Measurements from ENCODE around the gene SHOC2. TPM values are rescaled to one million over a fixed set of nuclear protein-coding genes. Genes with fewer than 3 reads are reported as not detected.

The SHOC2 gene
- total and polyA plus RNA-seq, 9 of the 15 experiments (the other 6 are each of a cell fraction or from before 2014, with no cell fraction given): 9.2 to 17.5 (median 14.9) TPM

DNA sequence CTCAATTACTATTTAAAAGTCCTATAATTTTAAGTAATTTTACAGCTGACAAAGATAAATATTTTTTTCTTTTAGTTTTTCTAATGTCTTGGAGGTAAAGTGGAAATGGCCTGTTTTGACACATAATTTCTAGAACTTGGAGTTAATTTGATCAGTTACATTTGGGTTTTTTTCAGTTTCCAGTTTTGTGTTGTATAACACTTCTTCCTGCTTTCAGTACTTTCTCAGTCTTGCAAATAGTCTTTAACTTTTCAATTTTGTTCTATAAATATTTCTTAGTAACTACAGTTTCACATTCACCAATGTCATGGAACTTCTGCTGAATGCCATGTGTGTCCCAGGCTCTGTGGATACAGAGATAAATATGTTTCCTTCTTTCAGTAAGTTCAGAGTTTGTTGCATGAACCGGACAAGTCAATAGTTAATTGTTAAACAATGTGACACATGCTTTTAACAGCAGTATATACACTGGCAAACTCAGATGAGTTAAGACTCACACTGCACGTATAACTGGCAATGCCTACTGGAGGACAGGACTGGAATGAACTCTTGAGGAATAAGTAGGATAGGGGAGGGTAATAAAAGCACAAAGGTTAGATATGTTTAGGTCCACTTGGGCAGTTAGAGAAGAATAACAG is 4.6 kb downstream of the SHOC2 start (continued):
- no peak for TF ChIP-seq SFPQ (IDR thresholded peaks at IDR 0.05; ENCODE audit: low read depth, low read length)

DNA sequence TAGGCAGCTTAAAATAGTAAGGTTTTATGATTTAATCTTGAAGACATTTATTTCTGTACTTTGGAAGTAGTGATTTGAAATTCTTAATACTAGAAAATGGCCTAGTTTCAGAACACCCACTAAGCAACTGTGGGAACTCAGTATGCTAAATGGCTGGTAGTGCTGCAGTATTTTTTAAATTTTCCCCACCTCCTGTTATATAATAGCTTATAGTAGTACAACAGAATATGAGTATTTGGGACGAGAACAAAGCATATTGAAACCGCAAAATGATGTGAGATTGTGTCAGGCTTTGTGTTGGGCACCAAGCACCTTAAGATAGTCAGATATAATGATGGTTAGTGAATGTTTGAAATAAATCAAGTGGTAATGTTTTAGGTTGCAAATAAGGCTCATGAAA is 8.1 kb downstream of the SHOC2 start:
- Histone ChIP-seq H3K4me2 (ENCODE audit: insufficient read depth, low read length) (no peak overlapping the region), H2AFZ (ENCODE audit: low read depth, low read length) (no peak overlapping the region), H3K9me1 (ENCODE audit: control insufficient read depth, insufficient read depth, low read length) (no peaks in the 10 kb centered on the region), H3K4me1 (replicated peaks in 1 of 2; ENCODE audit: control insufficient read depth in 2 of 2, insufficient read depth in 2 of 2, low read length in 2 of 2) (peaks cover 0 to 9% of the 10 kb centered on the region in 2 experiments; a peak in 2 of 5 replicates), H4K20me1 (replicated peaks; ENCODE audit: control insufficient read depth, insufficient read depth, low read length) (0 out of 2 replicates have a peak, but pooled peaks cover 4% of the 10 kb centered on the region), H3K27ac (ENCODE audit: extremely low read depth, low read depth, low read length) (no peak overlapping the region), H3K36me3 (ENCODE audit: control insufficient read depth, insufficient read depth, low read length) (no peaks in the 10 kb centered on the region), H3K79me2 (ENCODE audit: control insufficient read depth, insufficient read depth, low read length) (peaks cover 94% of the 10 kb centered on the region), H3K9me3 (replicated peaks; ENCODE audit: control insufficient read depth, insufficient read depth, low read depth, low read length) (no peaks in the 10 kb centered on the region), H3K4me3 (no peak overlapping the region), H3K27me3 (ENCODE audit: control insufficient read depth in 2 of 2, insufficient read depth in 2 of 2, low read length in 2 of 2) (no peaks in the 10 kb centered on the region), H3K9ac (ENCODE audit: insufficient read depth in 1 of 2, low read depth in 2 of 2, low read length in 2 of 2) (no peak overlapping the region)
- no TSS peak for BruUV-seq (replicated peaks)
- CTCF ChIA-PET (ENCODE audit: low intra/inter-chr PET ratio): no interaction called here
- in situ Hi-C loops (cut with MboI): no loop called here
- ATAC-seq: no peak
- POLR2A ChIA-PET: interaction anchor here (0.8 to 3.6 kb wide), 2 partner anchors 9 to 56 kb away, joined by 3 to 16 read pairs; partner anchors contain the start of genes BBIP1, PDCD4 and SHOC2
- no peak for DNase-seq (ENCODE audit: extremely low read depth in 1 of 4, low spot score in 3 of 4)
- 100% methylated on average over 2 of the region's 2 CpGs for WGBS (ENCODE audit: insufficient coverage, low coverage, missing lambda C conversion rate)
- FAIRE-seq: no peak
- intact Hi-C loops (cut with micrococcal nuclease): no loop called here
- TF ChIP-seq MYNN (IDR thresholded peaks at IDR 0.05) (no peak), MYNN (CRISPR knock-in tag; IDR thresholded peaks at IDR 0.05) (no peak), NELFE (IDR thresholded peaks at IDR 0.05; ENCODE audit: insufficient read depth, insufficient read length) (no peak), ZBTB7A (IDR thresholded peaks at IDR 0.05; ENCODE audit: borderline replicate concordance, control insufficient read depth, low read depth, low read length) (no peak), ETS2 (tag; IDR thresholded peaks at IDR 0.05; ENCODE audit: borderline replicate concordance, poor library complexity, severe bottlenecking) (no peak), RFX1 (IDR thresholded peaks at IDR 0.05) (no peak), CTCF (IDR thresholded peaks at IDR 0.05 in 2 of 3, conservative IDR thresholded peaks at IDR 0.05 in 1 of 3; ENCODE audit: insufficient read depth in 2 of 3, low read depth in 1 of 3, low read length in 3 of 3) (no peak), NR2F6 (CRISPR knock-in tag; IDR thresholded peaks at IDR 0.05) (no peak)
- TF ChIP-seq, protein P1, sequence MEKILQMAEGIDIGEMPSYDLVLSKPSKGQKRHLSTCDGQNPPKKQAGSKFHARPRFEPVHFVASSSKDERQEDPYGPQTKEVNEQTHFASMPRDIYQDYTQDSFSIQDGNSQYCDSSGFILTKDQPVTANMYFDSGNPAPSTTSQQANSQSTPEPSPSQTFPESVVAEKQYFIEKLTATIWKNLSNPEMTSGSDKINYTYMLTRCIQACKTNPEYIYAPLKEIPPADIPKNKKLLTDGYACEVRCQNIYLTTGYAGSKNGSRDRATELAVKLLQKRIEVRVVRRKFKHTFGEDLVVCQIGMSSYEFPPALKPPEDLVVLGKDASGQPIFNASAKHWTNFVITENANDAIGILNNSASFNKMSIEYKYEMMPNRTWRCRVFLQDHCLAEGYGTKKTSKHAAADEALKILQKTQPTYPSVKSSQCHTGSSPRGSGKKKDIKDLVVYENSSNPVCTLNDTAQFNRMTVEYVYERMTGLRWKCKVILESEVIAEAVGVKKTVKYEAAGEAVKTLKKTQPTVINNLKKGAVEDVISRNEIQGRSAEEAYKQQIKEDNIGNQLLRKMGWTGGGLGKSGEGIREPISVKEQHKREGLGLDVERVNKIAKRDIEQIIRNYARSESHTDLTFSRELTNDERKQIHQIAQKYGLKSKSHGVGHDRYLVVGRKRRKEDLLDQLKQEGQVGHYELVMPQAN (IDR thresholded peaks at IDR 0.05; ENCODE audit: borderline replicate concordance): no peak

Data from K562 (cell line).